ENCODE results near the gene EXOSC7.
"Not testable (repeated sequence)": the region's sequence is repeated elsewhere in the genome, so short reads cannot be mapped to it uniquely, and the experiment has no call there.

EXOSC7 gene

DNA sequence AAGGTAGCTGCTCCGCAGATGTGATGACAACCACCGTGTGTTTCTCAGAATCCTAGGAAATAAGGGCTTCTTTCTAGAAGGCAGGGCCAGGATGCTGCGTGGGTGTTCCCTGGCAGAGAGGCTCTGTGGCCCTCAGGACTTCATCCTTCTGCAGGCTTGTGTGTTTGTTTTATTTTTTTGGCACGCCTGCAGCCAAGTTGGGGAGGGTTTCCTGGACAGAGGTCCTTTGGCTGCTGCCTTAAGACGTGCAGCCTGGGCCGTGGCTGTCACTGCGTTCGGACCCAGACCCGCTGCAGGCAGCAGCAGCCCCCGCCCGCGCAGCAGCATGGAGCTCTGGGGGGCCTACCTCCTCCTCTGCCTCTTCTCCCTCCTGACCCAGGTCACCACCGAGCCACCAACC lies 50.0 kb downstream of the EXOSC7 start, which contains the start of gene CLEC3B:
Gene CLEC3B (plus strand): TSS at position 266 of the 400 bp plus-strand sequence. CDS start 60 bp downstream, at position 326.
- DNase-seq, result no peak

- DNase-seq, result no peak
Observed at GRCh38 chr3:45026957-45027356, 50.9 kb downstream of the EXOSC7 start.

- no peak for DNase-seq
Observed at GRCh38 chr3:45027441-45027840, 51.4 kb downstream of the EXOSC7 start.

GRCh38 chr3:45029216-45029615 lies 53.2 kb downstream of the EXOSC7 start:
- no peak for DNase-seq

DNA sequence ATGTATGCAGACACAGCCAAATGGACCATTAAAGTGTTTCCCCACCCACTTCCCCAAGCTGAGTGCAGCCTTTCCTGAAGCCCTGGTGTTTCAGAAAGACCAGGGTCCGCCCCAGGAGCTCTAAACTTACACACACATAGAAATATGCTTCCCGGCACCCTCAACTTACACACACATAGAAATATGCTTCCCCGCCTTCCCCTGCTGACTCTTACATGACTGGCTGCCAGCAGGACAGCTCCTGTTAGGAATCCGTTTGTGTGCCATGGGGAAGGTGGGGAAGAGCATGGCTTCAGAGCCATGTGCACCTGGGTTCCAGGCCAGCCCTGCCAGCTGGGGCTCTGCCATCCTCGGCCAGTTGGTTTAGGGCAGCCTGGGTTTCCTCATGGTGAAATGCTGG lies 53.6 kb downstream of the EXOSC7 start:
- no peak for DNase-seq

GRCh38 chr3:45031531-45031930 lies 55.5 kb downstream of the EXOSC7 start:
- DNase-seq, result no peak

- no peak for DNase-seq
Observed at GRCh38 chr3:45032113-45032512, 56.1 kb downstream of the EXOSC7 start.

DNA sequence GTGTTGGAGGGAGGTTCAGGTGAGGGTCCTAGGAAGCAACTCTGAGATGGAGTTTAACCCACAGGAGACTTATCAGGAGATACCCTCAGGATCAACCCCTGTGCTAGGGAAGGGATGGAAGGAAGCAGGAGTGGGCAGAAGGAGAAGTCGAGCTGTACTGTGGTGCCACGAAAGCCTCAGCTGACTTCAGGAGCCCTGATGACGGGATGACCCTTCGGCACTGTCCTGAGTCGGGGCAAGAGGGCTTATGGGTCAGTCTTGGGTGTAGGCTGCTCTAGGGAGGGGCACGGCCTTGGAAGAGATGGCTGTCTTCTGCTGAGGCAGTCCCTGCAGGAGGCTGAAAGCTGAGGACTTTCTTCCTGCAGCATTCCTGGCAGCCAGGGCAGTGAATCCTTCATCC lies 57.7 kb downstream of the EXOSC7 start:
- peak; percentile 46 to 69 for DNase-seq

DNA sequence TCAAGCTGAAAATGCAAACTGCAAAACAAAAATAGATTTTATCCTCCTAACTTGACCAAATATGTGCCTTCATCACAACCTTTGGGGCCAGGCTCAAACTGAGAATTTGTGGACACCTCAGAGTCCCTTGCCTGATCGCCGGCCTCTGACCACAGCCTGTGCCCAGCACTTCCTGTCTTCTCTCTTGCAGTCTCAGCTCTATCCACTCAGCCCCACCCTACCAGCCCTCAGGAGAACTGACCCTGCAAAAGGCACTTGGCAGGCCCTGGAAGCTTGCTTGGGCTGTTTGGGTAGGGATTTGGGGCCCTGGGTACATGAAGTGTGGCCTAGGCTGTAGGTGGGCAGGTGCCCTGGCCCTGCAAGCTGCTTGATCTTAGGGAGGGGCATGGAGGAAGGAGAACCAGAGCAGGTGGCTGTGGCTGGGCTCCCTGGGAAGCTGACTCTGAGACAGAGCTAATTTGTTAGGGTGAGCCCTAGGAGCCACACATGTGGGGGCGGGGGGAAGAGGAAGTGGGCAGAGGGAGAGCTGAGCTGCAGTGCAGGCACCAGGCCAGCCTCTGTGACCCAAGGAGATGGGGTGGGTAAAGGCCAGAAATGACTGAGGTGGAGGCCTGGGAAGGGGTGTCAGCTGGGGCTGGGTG lies 58.7 kb downstream of the EXOSC7 start:
- peak; percentile 89 to 92 for DNase-seq

DNA sequence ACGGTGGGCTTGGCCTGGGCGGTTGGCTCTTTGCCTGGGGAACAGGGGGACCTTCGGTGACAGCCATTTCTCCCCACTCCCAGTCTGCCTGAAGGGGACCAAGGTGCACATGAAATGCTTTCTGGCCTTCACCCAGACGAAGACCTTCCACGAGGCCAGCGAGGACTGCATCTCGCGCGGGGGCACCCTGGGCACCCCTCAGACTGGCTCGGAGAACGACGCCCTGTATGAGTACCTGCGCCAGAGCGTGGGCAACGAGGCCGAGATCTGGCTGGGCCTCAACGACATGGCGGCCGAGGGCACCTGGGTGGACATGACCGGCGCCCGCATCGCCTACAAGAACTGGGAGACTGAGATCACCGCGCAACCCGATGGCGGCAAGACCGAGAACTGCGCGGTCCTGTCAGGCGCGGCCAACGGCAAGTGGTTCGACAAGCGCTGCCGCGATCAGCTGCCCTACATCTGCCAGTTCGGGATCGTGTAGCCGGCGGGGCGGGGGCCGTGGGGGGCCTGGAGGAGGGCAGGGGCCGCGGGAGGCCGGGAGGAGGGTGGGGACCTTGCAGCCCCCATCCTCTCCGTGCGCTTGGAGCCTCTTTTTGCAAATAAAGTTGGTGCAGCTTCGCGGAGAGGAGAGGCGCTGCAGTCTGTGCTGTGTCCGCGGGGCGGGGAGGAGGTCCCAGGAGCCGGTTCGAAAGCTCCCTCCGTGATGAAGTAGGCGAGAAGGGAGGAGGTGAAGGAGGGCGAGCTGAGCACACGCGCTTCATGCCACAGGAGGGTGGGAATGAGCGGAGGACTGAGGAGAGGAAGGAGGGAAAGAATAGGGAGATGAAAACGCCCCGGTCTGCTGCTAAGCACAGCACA lies 59.6 kb downstream of the EXOSC7 start:
- no peak for DNase-seq

- peak; percentile 96 to 97 for DNase-seq
Observed at GRCh38 chr3:45037720-45038455, 61.8 kb downstream of the EXOSC7 start.

GRCh38 chr3:45041666-45042065 lies 65.6 kb downstream of the EXOSC7 start:
- DNase-seq, result peak; percentile 64 to 67

- peak in 1 of 2 donors; percentile 22 for DNase-seq
Observed at GRCh38 chr3:45042162-45042561, 66.1 kb downstream of the EXOSC7 start.

GRCh38 chr3:45043728-45044299 lies 67.8 kb downstream of the EXOSC7 start:
- DNase-seq, result peak; percentile 81 to 86

GRCh38 chr3:45048244-45048643 lies 72.2 kb downstream of the EXOSC7 start:
- DNase-seq, result no peak

GRCh38 chr3:45049807-45050206 lies 73.8 kb downstream of the EXOSC7 start:
- peak in 1 of 2 donors; percentile 52 for DNase-seq

- no peak for DNase-seq
Observed at GRCh38 chr3:45051685-45052084, 75.6 kb downstream of the EXOSC7 start.

- not testable (repeated sequence) for DNase-seq
Observed at GRCh38 chr3:45053805-45054195, 77.8 kb downstream of the EXOSC7 start.

- DNase-seq, result peak; percentile 33 to 64
Observed at GRCh38 chr3:45054196-45054857, 78.3 kb downstream of the EXOSC7 start.

GRCh38 chr3:45055032-45055410 lies 79.0 kb downstream of the EXOSC7 start:
- peak; percentile 78 to 93 for DNase-seq

- DNase-seq, result peak; percentile 65 to 68
Observed at GRCh38 chr3:45055411-45056143, 79.5 kb downstream of the EXOSC7 start.

Measured in inflammatory macrophage (primary cell).